NB4 (cell line): ENCODE data around the gene BAHCC1.

Source experiments
- DNase-seq: peaks from one replicate; pipeline ENCODE4 v3.0.0; 2010; ENCODE audit warnings: low read depth
- H3K4me3 ChIP-seq: one replicate; pipeline ENCODE4 v1.5.1; 2011; ENCODE audit warnings: mild to moderate bottlenecking, low read depth, low read length, moderate library complexity
- CTCF ChIP-seq: IDR thresholded peaks from one replicate; pipeline ENCODE4 v1.5.1; 2012; ENCODE audit warnings: low read depth, low read length
- MYC ChIP-seq: IDR thresholded peaks from 2 replicates; pipeline ENCODE4 v1.6.1; 2011; ENCODE audit warnings: low read depth, low read length
- POLR2A ChIP-seq: IDR thresholded peaks from 2 replicates; pipeline ENCODE4 v1.6.1; 2011; ENCODE audit warnings: mild to moderate bottlenecking; ENCODE audit not compliant: insufficient read length; ENCODE audit errors: extremely low read depth
- TF ChIP-seq, protein P1 (sequence below): IDR thresholded peaks from 2 replicates; pipeline ENCODE4 v1.6.1; 2011; ENCODE audit warnings: low read depth, low read length

BAHCC1 gene

GRCh38 chr17:81417879-81418709 lies 22.8 kb downstream of the BAHCC1 start:
- DNase-seq: no peak
- TF ChIP-seq POLR2A (no peak), CTCF (no peak), MYC (no peak)
- TF ChIP-seq, protein P1, sequence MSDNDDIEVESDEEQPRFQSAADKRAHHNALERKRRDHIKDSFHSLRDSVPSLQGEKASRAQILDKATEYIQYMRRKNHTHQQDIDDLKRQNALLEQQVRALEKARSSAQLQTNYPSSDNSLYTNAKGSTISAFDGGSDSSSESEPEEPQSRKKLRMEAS: no peak

DNA sequence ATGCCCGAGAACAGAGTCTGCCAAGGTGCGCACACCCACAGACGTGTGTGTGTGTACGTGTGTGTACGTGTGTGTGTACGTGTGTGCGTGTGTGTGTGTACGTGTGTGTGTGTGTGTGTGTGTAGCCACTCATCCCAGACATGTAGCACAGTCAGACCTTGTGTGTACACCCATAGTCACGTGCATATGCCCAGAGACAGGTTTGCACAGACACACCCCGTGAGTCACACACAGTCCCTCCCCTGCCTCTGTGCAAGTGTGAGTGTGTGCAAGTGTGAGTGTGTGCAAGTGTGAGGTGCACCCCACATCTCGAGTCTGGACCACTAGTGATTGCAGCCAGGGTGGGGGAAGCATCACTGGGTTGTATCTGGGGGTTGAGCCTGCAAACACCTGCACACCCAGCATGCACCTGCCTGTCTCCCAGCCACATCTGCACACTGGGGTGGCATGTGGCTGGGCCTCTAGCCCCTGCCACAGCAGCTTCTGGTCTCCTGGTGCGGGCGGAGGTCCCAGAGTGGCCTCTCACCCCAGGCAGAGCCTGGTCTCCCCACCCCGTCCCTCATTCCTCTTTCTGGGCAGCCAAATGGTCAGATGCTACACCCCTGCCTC lies 23.6 kb downstream of the BAHCC1 start:
- no peak overlapping the region for H3K4me3 ChIP-seq
- TF ChIP-seq MYC: no peak
- TF ChIP-seq, protein P1: no peak
- TF ChIP-seq CTCF: no peak
- no peak for TF ChIP-seq POLR2A
- no peak for DNase-seq

More at GRCh38 chr17:81417879-81418709, 22.8 kb downstream of the BAHCC1 start:
- H3K4me3 ChIP-seq: no peak overlapping the region

DNA sequence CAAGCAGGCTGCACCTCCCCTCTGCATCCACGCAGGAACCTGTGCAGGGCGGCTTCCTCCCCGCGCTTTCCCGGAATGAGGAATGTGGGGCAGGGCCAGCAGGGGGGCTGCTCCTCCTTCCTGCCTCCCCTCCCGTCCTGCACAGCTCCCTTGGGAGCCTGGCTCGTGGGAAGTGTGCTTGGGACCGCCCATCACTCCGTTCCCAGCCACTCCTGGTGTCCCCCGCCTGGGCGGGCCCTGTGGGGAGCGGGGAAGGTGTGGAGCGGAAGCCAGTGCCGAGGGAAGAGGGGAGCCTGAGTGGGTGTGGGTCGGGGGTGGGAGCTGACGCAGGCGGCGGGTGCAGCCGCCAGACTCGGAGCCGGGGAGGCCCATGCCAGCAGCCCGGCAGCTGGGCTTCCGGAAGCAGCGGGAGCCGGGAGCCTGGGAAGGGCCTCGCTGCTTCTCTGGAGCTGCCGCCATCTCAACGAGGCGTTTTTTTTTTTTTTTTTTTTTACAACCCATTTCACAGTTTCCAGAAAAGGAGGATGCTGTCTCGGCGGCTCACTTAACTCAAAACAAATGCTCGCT lies 24.1 kb downstream of the BAHCC1 start:
- no peak for DNase-seq
- no peak for TF ChIP-seq MYC
- no peak for TF ChIP-seq POLR2A
- TF ChIP-seq, protein P1: no peak
- no peak for TF ChIP-seq CTCF
- H3K4me3 ChIP-seq: no peak overlapping the region

DNA sequence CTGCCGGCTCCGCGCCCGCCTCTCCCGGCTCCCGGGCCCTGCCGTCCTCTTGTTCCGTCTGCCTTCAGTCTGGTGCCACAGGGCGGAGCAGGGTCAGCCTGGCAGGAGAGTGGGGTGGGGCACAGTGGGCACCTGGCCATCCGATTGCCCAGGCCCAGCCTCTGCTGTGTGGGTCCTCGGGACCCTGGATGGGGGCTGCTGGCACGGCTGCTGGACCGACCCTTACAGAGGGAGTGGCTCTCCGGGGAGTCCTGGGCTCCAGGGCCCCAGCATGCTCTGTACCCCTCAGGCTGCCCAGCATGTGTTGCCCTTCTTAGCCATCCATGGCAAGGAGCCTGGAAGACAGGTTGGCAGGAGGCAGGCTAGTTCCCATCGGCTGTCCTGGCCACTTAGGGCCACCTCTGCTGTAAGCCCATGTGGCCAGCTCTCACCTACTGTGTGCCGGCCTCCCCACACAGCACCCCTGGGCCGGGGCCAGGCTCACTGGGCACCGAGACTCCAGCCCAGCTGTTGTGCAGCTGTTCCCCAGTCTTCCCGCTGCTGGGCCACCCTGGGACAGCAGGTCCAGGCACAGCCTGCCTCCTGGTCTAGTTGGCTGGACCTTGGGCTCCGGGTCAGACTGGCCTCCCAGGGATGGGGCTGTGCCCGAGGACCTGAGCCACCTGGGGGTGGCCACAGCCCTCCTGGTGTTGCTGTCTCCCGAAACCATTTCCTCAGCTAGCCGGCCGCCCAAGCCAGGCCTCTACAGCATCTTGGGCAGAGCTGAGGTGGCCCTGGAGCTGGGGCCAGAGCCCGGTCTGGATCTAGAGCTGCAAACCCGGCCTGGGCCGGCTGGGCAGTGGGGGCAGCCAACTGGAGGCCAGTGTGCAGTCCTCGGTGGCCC lies 24.9 kb downstream of the BAHCC1 start:
- DNase-seq: no peak
- no peak for TF ChIP-seq POLR2A
- TF ChIP-seq, protein P1: no peak
- H3K4me3 ChIP-seq: no peak overlapping the region

GRCh38 chr17:81420769-81421462 lies 25.7 kb downstream of the BAHCC1 start:
- no peak for DNase-seq
- TF ChIP-seq POLR2A (no peak), CTCF (no peak)
- TF ChIP-seq, protein P1: no peak
- no peak overlapping the region for H3K4me3 ChIP-seq
